Activated T-cell treated with anti-CD3 and anti-CD28 coated beads for 1 hour (primary cell): ENCODE measurements around the gene AMIGO1.
A peak's percentile ranks its signal among the peaks of the same experiment; 100 is the strongest.

Source experiments
- DNase-seq: peaks from one replicate; pipeline ENCODE4 v3.0.0-alpha.2; 2020; ENCODE audit warnings: low read depth

Gene AMIGO1

GRCh38 chr1:109532365-109533136 lies 23.0 kb upstream of the AMIGO1 start:
- DNase-seq: peak; percentile 92

- DNase-seq: no peak
These were observed 22.4 kb upstream of the AMIGO1 start for GRCh38 chr1:109531826-109532364.

- no peak for DNase-seq
These were observed 21.9 kb upstream of the AMIGO1 start for GRCh38 chr1:109531380-109531779.

- DNase-seq: no peak
These were observed 21.0 kb upstream of the AMIGO1 start for GRCh38 chr1:109530457-109531087.

GRCh38 chr1:109529881-109530456 lies 20.4 kb upstream of the AMIGO1 start:
- no peak for DNase-seq

- DNase-seq: no peak
These were observed 19.2 kb upstream of the AMIGO1 start for GRCh38 chr1:109528712-109529111.

- no peak for DNase-seq
These were observed 18.5 kb upstream of the AMIGO1 start for GRCh38 chr1:109527846-109528695.

GRCh38 chr1:109527098-109527811 lies 17.7 kb upstream of the AMIGO1 start:
- DNase-seq: no peak

- DNase-seq: no peak
These were observed 14.2 kb upstream of the AMIGO1 start for GRCh38 chr1:109523706-109524105.

- no peak for DNase-seq
These were observed 12.5 kb upstream of the AMIGO1 start for GRCh38 chr1:109522026-109522425.

GRCh38 chr1:109521002-109521951 lies 11.8 kb upstream of the AMIGO1 start:
- no peak for DNase-seq

GRCh38 chr1:109517337-109517736 lies 7.8 kb upstream of the AMIGO1 start:
- DNase-seq: no peak

GRCh38 chr1:109516872-109517271 lies 7.3 kb upstream of the AMIGO1 start:
- no peak for DNase-seq

GRCh38 chr1:109514846-109515245 lies 5.3 kb upstream of the AMIGO1 start:
- DNase-seq: no peak

- no peak for DNase-seq
These were observed 3.7 kb upstream of the AMIGO1 start for GRCh38 chr1:109513110-109513710.

GRCh38 chr1:109508873-109509175 lies 703 bp downstream of the AMIGO1 start:
- DNase-seq: no peak

GRCh38 chr1:109508001-109508872 lies 1.3 kb downstream of the AMIGO1 start:
- no peak for DNase-seq

- DNase-seq: no peak
These were observed 4.6 kb downstream of the AMIGO1 start for GRCh38 chr1:109504974-109505373.

- no peak for DNase-seq
These were observed 5.6 kb downstream of the AMIGO1 start for GRCh38 chr1:109503935-109504334.
